CD8-positive, alpha-beta memory T cell (primary cell): ENCODE data around the gene PCBP1. TPM values are rescaled to one million over a fixed set of nuclear protein-coding genes. Genes with fewer than 3 reads are reported as not detected.

ENCODE experiments used
- CTCF ChIA-PET: fragments of 350-600 bp; sonication (Branson Sonifier 250); formaldehyde crosslinking; loops from one replicate; lab custom pipeline; 2021; ENCODE audit warnings: antibody characterized with exemption; lab: Charles Lee
- POLR2A ChIA-PET: fragments of 350-600 bp; sonication (Branson Sonifier 250); formaldehyde crosslinking; loops from one replicate; lab custom pipeline; 2021; ENCODE audit warnings: antibody characterized with exemption; lab: Charles Lee
- DNase-seq, 5 donors: peaks; one replicate each; pipeline versions ENCODE4 v3.0.0 to v3.0.0-alpha.2; 2020 to 2022; ENCODE audit warnings: mixed read lengths in 1 of 5
- H3K27ac ChIP-seq: one replicate; pipeline ENCODE4 v1.7.0; 2013; ENCODE audit warnings: low read depth, mild to moderate bottlenecking, low read length, moderate library complexity
- H3K27me3 ChIP-seq: 2 replicates; pipeline ENCODE4 v1.7.0; 2013; ENCODE audit warnings: low read length, mild to moderate bottlenecking; ENCODE audit not compliant: insufficient read depth, poor library complexity, severe bottlenecking
- H3K36me3 ChIP-seq: 2 replicates; pipeline ENCODE4 v1.7.0; 2013; ENCODE audit warnings: mild to moderate bottlenecking, low read length, moderate library complexity; ENCODE audit not compliant: insufficient read depth
- H3K4me1 ChIP-seq: 2 replicates; pipeline ENCODE4 v1.7.0; 2013; ENCODE audit warnings: mild to moderate bottlenecking, low read length, moderate library complexity; ENCODE audit not compliant: insufficient read depth
- H3K4me3 ChIP-seq: 2 replicates; pipeline ENCODE4 v1.7.0; 2013; ENCODE audit warnings: mild to moderate bottlenecking, low read length
- H3K9me3 ChIP-seq: 2 replicates; pipeline ENCODE4 v1.7.0; 2013; ENCODE audit warnings: mild to moderate bottlenecking, low read length
- H3K27ac Mint-ChIP-seq, 8 donors: one replicate each; pipeline ENCODE4 v1.8.0; 2020 to 2021; ENCODE audit warnings: mixed read lengths in 8 of 8, mild to moderate bottlenecking in 6 of 8, inconsistent platforms in 3 of 8, moderate library complexity in 3 of 8
- H3K27me3 Mint-ChIP-seq, 2 donors: one replicate each; pipeline ENCODE4 v1.8.0; 2020 to 2021; ENCODE audit warnings: mixed read lengths in 2 of 2, mild to moderate bottlenecking in 1 of 2, moderate library complexity in 1 of 2
- H3K36me3 Mint-ChIP-seq, 3 donors: one replicate each; pipeline ENCODE4 v1.8.0; 2020 to 2021; ENCODE audit warnings: mixed read lengths in 3 of 3, inconsistent platforms in 1 of 3, mild to moderate bottlenecking in 1 of 3
- H3K4me1 Mint-ChIP-seq, 3 donors: one replicate each; pipeline ENCODE4 v1.8.0; 2020 to 2021; ENCODE audit warnings: mixed read lengths in 3 of 3, inconsistent platforms in 1 of 3, mild to moderate bottlenecking in 1 of 3
- H3K4me3 Mint-ChIP-seq, 7 donors: one replicate each; pipeline ENCODE4 v1.8.0; 2020 to 2021; ENCODE audit warnings: mixed read lengths in 7 of 7, mild to moderate bottlenecking in 6 of 7, moderate library complexity in 4 of 7, inconsistent platforms in 2 of 7
- H3K9me3 Mint-ChIP-seq, 5 donors: one replicate each; pipeline ENCODE4 v1.8.0; 2020 to 2022; ENCODE audit warnings: mixed read lengths in 5 of 5, mild to moderate bottlenecking in 3 of 5, moderate library complexity in 2 of 5, inconsistent platforms in 1 of 5
- polyA plus RNA-seq: library from polyadenylated mRNA; unstranded; fragments of 300-500 nt; fragmentation: Illumina TruSeq; gene quantifications from one replicate; pipeline ENCODE4 v1.2.3, GENCODE V29; 2021
- total RNA-seq, 2 experiments: library from RNA; stranded (reverse); gene quantifications; one replicate each; pipeline ENCODE4 v1.2.3, GENCODE V29; 2021

Gene PCBP1
- total and polyA plus RNA-seq, 3 experiments from 2014 or later = 161 to 434 (median 428) TPM

GRCh38 chr2:70068119-70068518 lies 19.2 kb upstream of the PCBP1 start:
- POLR2A ChIA-PET = interaction anchor here (0.9 to 5.1 kb wide), 5 partner anchors 19 to 154 kb away, joined by 3 to 45 read pairs (median 6); partner anchors contain the start of genes MXD1 and PCBP1
- H3K4me1 ChIP-seq = peaks cover 41% of the 10 kb centered on the region

GRCh38 chr2:70069049-70069448 lies 18.2 kb upstream of the PCBP1 start:
- Mint-ChIP-seq H3K27ac (peak overlapping the region; percentile 87 to 99 (median 98)), H3K4me1 (peaks cover 42 to 53% (median 53%) of the 10 kb centered on the region in 3 donors), H3K4me3 (peak overlapping the region; percentile 34 to 80 (median 73)), H3K9me3 (no peaks in the 10 kb centered on the region), H3K36me3 (peaks cover 10 to 36% (median 26%) of the 10 kb centered on the region in 3 donors), H3K27me3 (no peaks in the 10 kb centered on the region)
- Histone ChIP-seq H3K4me3 (peak overlapping the region; percentile 26), H3K27ac (peak overlapping the region; percentile 44), H3K9me3 (no peaks in the 10 kb centered on the region), H3K4me1 (peaks cover 41% of the 10 kb centered on the region), H3K36me3 (no peaks in the 10 kb centered on the region), H3K27me3 (no peaks in the 10 kb centered on the region)
- DNase-seq = peak; percentile 58 to 85 (median 77)
- CTCF ChIA-PET = interaction anchor here (1.0 to 9.1 kb wide), 12 partner anchors 9 to 344 kb away, joined by 3 to 105 read pairs (median 5); partner anchors contain the start of genes C2orf42, MXD1, PCBP1 and PCYOX1
- POLR2A ChIA-PET = interaction anchor here (0.6 to 5.1 kb wide), 6 partner anchors 18 to 224 kb away, joined by 3 to 45 read pairs (median 5); partner anchors contain the start of genes MXD1 and PCBP1

More at GRCh38 chr2:70068119-70068518, 19.2 kb upstream of the PCBP1 start:
- DNase-seq = no peak
- Histone ChIP-seq H3K27ac (peak overlapping the region; percentile 44), H3K27me3 (no peaks in the 10 kb centered on the region), H3K36me3 (no peaks in the 10 kb centered on the region), H3K4me3 (no peak overlapping the region), H3K9me3 (no peaks in the 10 kb centered on the region)
- Mint-ChIP-seq H3K4me1 (peaks cover 38 to 58% (median 57%) of the 10 kb centered on the region in 3 donors), H3K27me3 (no peaks in the 10 kb centered on the region), H3K36me3 (peaks cover 5 to 39% (median 22%) of the 10 kb centered on the region in 3 donors), H3K9me3 (no peaks in the 10 kb centered on the region), H3K27ac (peak overlapping the region; percentile 87 to 99 (median 98)), H3K4me3 (peak overlapping the region in 6 of 7 donors; percentile 28 to 74 (median 54))
- CTCF ChIA-PET = interaction anchor here (1.4 to 9.1 kb wide), 7 partner anchors 8 to 343 kb away, joined by 4 to 105 read pairs (median 6); partner anchors contain the start of genes MXD1 and PCBP1

GRCh38 chr2:70070542-70071268 lies 16.6 kb upstream of the PCBP1 start:
- H3K4me1 ChIP-seq = peaks cover 48% of the 10 kb centered on the region
- peaks cover 41 to 52% (median 47%) of the 10 kb centered on the region in 3 donors for H3K4me1 Mint-ChIP-seq
- H3K27me3 ChIP-seq = no peaks in the 10 kb centered on the region
- no peaks in the 10 kb centered on the region for H3K36me3 ChIP-seq
- H3K4me3 ChIP-seq = peak overlapping the region; percentile 33
- H3K27ac ChIP-seq = peak overlapping the region; percentile 12
- ChIA-PET CTCF (interaction anchor here (0.7 to 9.1 kb wide), 25 partner anchors 8 to 242 kb away, joined by 3 to 105 read pairs (median 4); partner anchors contain the start of genes C2orf42, MXD1, PCBP1 and PCYOX1), POLR2A (interaction anchor here (0.6 to 5.1 kb wide), 9 partner anchors 11 to 156 kb away, joined by 3 to 45 read pairs (median 7); partner anchors contain the start of genes C2orf42, MXD1 and PCBP1)
- H3K9me3 ChIP-seq = no peaks in the 10 kb centered on the region
- peaks cover 5 to 36% (median 22%) of the 10 kb centered on the region in 3 donors for H3K36me3 Mint-ChIP-seq
- peak; percentile 30 to 79 (median 74) for DNase-seq
- peak overlapping the region; percentile 54 to 86 (median 78) for H3K4me3 Mint-ChIP-seq
- no peaks in the 10 kb centered on the region for H3K27me3 Mint-ChIP-seq
- H3K27ac Mint-ChIP-seq = peak overlapping the region; percentile 87 to 99 (median 98)
- H3K9me3 Mint-ChIP-seq = no peaks in the 10 kb centered on the region

GRCh38 chr2:70073493-70073892 lies 13.8 kb upstream of the PCBP1 start:
- peaks cover 12% of the 10 kb centered on the region for H3K36me3 ChIP-seq
- Mint-ChIP-seq H3K27me3 (no peaks in the 10 kb centered on the region), H3K27ac (peak overlapping the region in 7 of 8 donors; percentile 42 to 85 (median 58)), H3K4me1 (peaks cover 34 to 53% (median 38%) of the 10 kb centered on the region in 3 donors), H3K4me3 (peak overlapping the region in 1 of 7 donors; percentile 18), H3K36me3 (peaks cover 13 to 44% (median 19%) of the 10 kb centered on the region in 3 donors), H3K9me3 (no peaks in the 10 kb centered on the region)
- no peaks in the 10 kb centered on the region for H3K9me3 ChIP-seq
- H3K4me3 ChIP-seq = no peak overlapping the region
- no peaks in the 10 kb centered on the region for H3K27me3 ChIP-seq
- peaks cover 39% of the 10 kb centered on the region for H3K4me1 ChIP-seq
- CTCF ChIA-PET = interaction anchor here (1.5 to 9.1 kb wide), 4 partner anchors 11 to 160 kb away, joined by 3 to 105 read pairs (median 12); partner anchors contain the start of genes MXD1 and PCBP1
- no peak for DNase-seq
- H3K27ac ChIP-seq = no peak overlapping the region
- POLR2A ChIA-PET = interaction anchor here (0.7 to 1.0 kb wide), 2 partner anchors 159 to 220 kb away, joined by 3 to 11 read pairs; partner anchors contain the start of genes MXD1 and SNRPG

GRCh38 chr2:70078384-70078783 lies 8.9 kb upstream of the PCBP1 start:
- Histone ChIP-seq H3K27ac (peak overlapping the region; percentile 48), H3K4me3 (no peak overlapping the region), H3K9me3 (no peaks in the 10 kb centered on the region), H3K36me3 (peaks cover 25% of the 10 kb centered on the region), H3K4me1 (peaks cover 25% of the 10 kb centered on the region), H3K27me3 (no peaks in the 10 kb centered on the region)
- H3K27me3 Mint-ChIP-seq = no peaks in the 10 kb centered on the region
- CTCF ChIA-PET = interaction anchor here (0.8 to 1.9 kb wide), 2 partner anchors 7 to 9 kb away, joined by 3 to 9 read pairs; no protein-coding TSS in a partner anchor
- no peaks in the 10 kb centered on the region for H3K9me3 Mint-ChIP-seq
- peaks cover 31 to 55% (median 39%) of the 10 kb centered on the region in 3 donors for H3K4me1 Mint-ChIP-seq
- peak overlapping the region in 1 of 7 donors; percentile 6 for H3K4me3 Mint-ChIP-seq
- H3K27ac Mint-ChIP-seq = peak overlapping the region in 7 of 8 donors; percentile 54 to 88 (median 61)
- peaks cover 24 to 72% (median 31%) of the 10 kb centered on the region in 3 donors for H3K36me3 Mint-ChIP-seq
- POLR2A ChIA-PET = interaction anchor here (1.0 kb wide), 1 partner anchor 17 kb away, joined by 3 read pairs; no protein-coding TSS in a partner anchor
- DNase-seq = no peak

GRCh38 chr2:70080610-70081200 lies 6.6 kb upstream of the PCBP1 start:
- H3K27ac Mint-ChIP-seq = peak overlapping the region in 7 of 8 donors; percentile 49 to 89 (median 72)
- no peak for DNase-seq
- H3K4me3 Mint-ChIP-seq = no peak overlapping the region
- ChIA-PET CTCF (interaction anchor here (0.8 to 8.7 kb wide), 2 partner anchors 8 to 167 kb away, joined by 3 to 105 read pairs; no protein-coding TSS in a partner anchor), POLR2A (no interaction called here)
- no peaks in the 10 kb centered on the region for H3K9me3 ChIP-seq
- H3K4me3 ChIP-seq = no peak overlapping the region
- H3K36me3 ChIP-seq = peaks cover 25% of the 10 kb centered on the region
- no peaks in the 10 kb centered on the region for H3K27me3 ChIP-seq
- H3K36me3 Mint-ChIP-seq = peaks cover 27 to 74% (median 33%) of the 10 kb centered on the region in 3 donors
- no peaks in the 10 kb centered on the region for H3K9me3 Mint-ChIP-seq
- H3K27ac ChIP-seq = no peak overlapping the region
- H3K27me3 Mint-ChIP-seq = no peaks in the 10 kb centered on the region
- H3K4me1 Mint-ChIP-seq = peaks cover 46 to 72% (median 63%) of the 10 kb centered on the region in 3 donors
- H3K4me1 ChIP-seq = peaks cover 40% of the 10 kb centered on the region

- H3K4me3 Mint-ChIP-seq = no peak overlapping the region
- H3K4me1 Mint-ChIP-seq = peaks cover 52 to 73% (median 68%) of the 10 kb centered on the region in 3 donors
- H3K27me3 Mint-ChIP-seq = no peaks in the 10 kb centered on the region
- H3K36me3 ChIP-seq = peaks cover 20% of the 10 kb centered on the region
- no peak overlapping the region for H3K27ac ChIP-seq
- CTCF ChIA-PET = interaction anchor here (0.8 to 8.7 kb wide), 3 partner anchors 9 to 167 kb away, joined by 3 to 105 read pairs (median 4); no protein-coding TSS in a partner anchor
- peak overlapping the region in 3 of 8 donors; percentile 47 to 88 (median 64) for H3K27ac Mint-ChIP-seq
- POLR2A ChIA-PET = interaction anchor here (0.7 to 1.8 kb wide), 3 partner anchors 21 to 167 kb away, joined by 3 to 6 read pairs (median 4); no protein-coding TSS in a partner anchor
- H3K27me3 ChIP-seq = no peaks in the 10 kb centered on the region
- no peaks in the 10 kb centered on the region for H3K9me3 Mint-ChIP-seq
- H3K4me1 ChIP-seq = peaks cover 46% of the 10 kb centered on the region
- H3K36me3 Mint-ChIP-seq = peaks cover 23 to 70% (median 33%) of the 10 kb centered on the region in 3 donors
- DNase-seq = no peak
- no peak overlapping the region for H3K4me3 ChIP-seq
- no peaks in the 10 kb centered on the region for H3K9me3 ChIP-seq
Observed at GRCh38 chr2:70081221-70081620, 6.1 kb upstream of the PCBP1 start.
